Activated CD4-positive, CD25-positive, alpha-beta regulatory T cell treated with anti-CD3 and anti-CD28 coated beads, Interleukin-2, amount 50 U/mL, for 16 hours (primary cell): Measurements from ENCODE around the gene RPP30.

ENCODE experiments used
- DNase-seq: peaks from one replicate; pipeline ENCODE4 v3.0.0-alpha.2; 2020; ENCODE audit warnings: low read depth, low spot score

Gene RPP30

GRCh38 chr10:90871766-90872647 lies at the start of gene RPP30:
Gene RPP30 (plus strand): TSS chr10:90871974. CDS start chr10:90871987, 13 bp downstream.
- peak; percentile 77 for DNase-seq

- no peak for DNase-seq
Observed at GRCh38 chr10:90822508-90822907, 49.3 kb upstream of the RPP30 start.

- DNase-seq, result no peak
Observed at GRCh38 chr10:90832111-90832510, 39.7 kb upstream of the RPP30 start.

GRCh38 chr10:90834326-90834725 lies 37.4 kb upstream of the RPP30 start:
- no peak for DNase-seq

- no peak for DNase-seq
Observed at GRCh38 chr10:90837486-90837885, 34.3 kb upstream of the RPP30 start.

- DNase-seq, result no peak
Observed at GRCh38 chr10:90842725-90843124, 29.0 kb upstream of the RPP30 start.

GRCh38 chr10:90845726-90846125 lies 26.0 kb upstream of the RPP30 start:
- DNase-seq, result no peak

- DNase-seq, result no peak
Observed at GRCh38 chr10:90846746-90847145, 25.0 kb upstream of the RPP30 start.

- DNase-seq, result no peak
Observed at GRCh38 chr10:90847436-90847835, 24.3 kb upstream of the RPP30 start.

GRCh38 chr10:90849956-90850749 lies 21.6 kb upstream of the RPP30 start:
- no peak for DNase-seq

- DNase-seq, result no peak
Observed at GRCh38 chr10:90855126-90855525, 16.6 kb upstream of the RPP30 start.

GRCh38 chr10:90856261-90856660 lies 15.5 kb upstream of the RPP30 start:
- DNase-seq, result no peak

- no peak for DNase-seq
Observed at GRCh38 chr10:90856964-90857634, 14.7 kb upstream of the RPP30 start.

- DNase-seq, result no peak
Observed at GRCh38 chr10:90857635-90858460, 13.9 kb upstream of the RPP30 start, which contains the start of gene HTR7. Gene HTR7 (minus strand): TSS chr10:90858039. CDS start chr10:90857671, 368 bp downstream.

- no peak for DNase-seq
Observed at GRCh38 chr10:90858461-90858968, 13.3 kb upstream of the RPP30 start.

- no peak for DNase-seq
Observed at GRCh38 chr10:90859321-90859751, 12.4 kb upstream of the RPP30 start.

- no peak for DNase-seq
Observed at GRCh38 chr10:90860790-90861189, 11.0 kb upstream of the RPP30 start.

GRCh38 chr10:90862908-90863514 lies 8.8 kb upstream of the RPP30 start:
- DNase-seq, result no peak

- DNase-seq, result no peak
Observed at GRCh38 chr10:90865401-90865800, 6.4 kb upstream of the RPP30 start.

GRCh38 chr10:90866050-90866598 lies 5.7 kb upstream of the RPP30 start:
- DNase-seq, result no peak
